CD1c-positive myeloid dendritic cell (primary cell): ENCODE measurements around the gene TRAF7.
A peak's percentile ranks its signal among the peaks of the same experiment; 100 is the strongest.

Source experiments
- DNase-seq: peaks from one replicate; pipeline ENCODE4 v3.0.0-alpha.2; 2016; ENCODE audit errors: extremely low spot score

TRAF7 gene

GRCh38 chr16:2216330-2216729 is 60.7 kb downstream of the TRAF7 start:
- DNase-seq = no peak

GRCh38 chr16:2223221-2223941 is 67.8 kb downstream of the TRAF7 start, which contains the start of gene E4F1:
E4F1 (plus strand) TSS chr16:2223591; CDS start chr16:2223614, 23 bp downstream.
- DNase-seq = peak; percentile 99

- DNase-seq = peak; percentile 17
Measured at GRCh38 chr16:2223942-2224486, 68.4 kb downstream of the TRAF7 start.

- DNase-seq = no peak
Measured at GRCh38 chr16:2226245-2226793, 70.7 kb downstream of the TRAF7 start.

- no peak for DNase-seq
Measured at GRCh38 chr16:2226918-2227317, 71.3 kb downstream of the TRAF7 start.
